GM13976 (cell line): ENCODE data around the gene BICRA.
"Not testable (repeated sequence)": the region's sequence is repeated elsewhere in the genome, so short reads cannot be mapped to it uniquely, and the experiment has no call there.

ENCODE experiments used
- DNase-seq: peaks from one replicate; pipeline ENCODE4 v3.0.0; 2012; ENCODE audit warnings: low spot score
- CTCF ChIP-seq: IDR thresholded peaks from 2 replicates; pipeline ENCODE4 v1.5.1; 2012; ENCODE audit warnings: borderline replicate concordance, mild to moderate bottlenecking; ENCODE audit not compliant: insufficient read depth; ENCODE audit errors: extremely low read depth, missing control alignments, control extremely low read depth
- in situ Hi-C: fragments of 300-500 bp; cut with MboI; formaldehyde crosslinking; loops from one replicate; pipeline ENCODE4 v1.12.0; 2022; ENCODE audit warnings: low sequenced_read_pairs, mixed read lengths, inconsistent platforms; ENCODE audit not compliant: unreplicated experiment

The BICRA gene

GRCh38 chr19:47707135-47707925, 98.4 kb downstream of the BICRA start:
- peak; percentile 73 for TF ChIP-seq CTCF
- in situ Hi-C loops: loop anchor here (10.0 kb wide), 1 partner anchor 413 kb away; no protein-coding TSS in a partner anchor
- DNase-seq: peak; percentile 82

- in situ Hi-C loops: no loop called here
- no peak for DNase-seq
- no peak for TF ChIP-seq CTCF
Measured at GRCh38 chr19:47711652-47712242, 102.8 kb downstream of the BICRA start.

GRCh38 chr19:47713046-47714021, 104.4 kb downstream of the BICRA start, which contains the start of gene EHD2:
TSS of gene EHD2 (plus strand) at chr19:47713422. CDS start at chr19:47716613, 3,191 bp downstream.
- in situ Hi-C loops: no loop called here
- DNase-seq: peak; percentile 78
- TF ChIP-seq CTCF: peak; percentile 60

- in situ Hi-C loops: no loop called here
- TF ChIP-seq CTCF: no peak
- DNase-seq: no peak
Measured at GRCh38 chr19:47714339-47714738, 105.4 kb downstream of the BICRA start.

GRCh38 chr19:47714855-47715254, 105.9 kb downstream of the BICRA start:
- DNase-seq, in situ Hi-C loops: not testable (repeated sequence)

- DNase-seq: no peak
- in situ Hi-C loops: no loop called here
- TF ChIP-seq CTCF: no peak
Measured at GRCh38 chr19:47716270-47716937, 107.5 kb downstream of the BICRA start.

- in situ Hi-C loops, DNase-seq: not testable (repeated sequence)
Measured at GRCh38 chr19:47718415-47719046, 109.6 kb downstream of the BICRA start.
